ENCODE data around the gene KCTD7.

- no peak for TF ChIP-seq CTCF (IDR thresholded peaks at IDR 0.05)
- no peak for TF ChIP-seq POLR2A (IDR thresholded peaks at IDR 0.05)
Measured at GRCh38 chr7:66627151-66627681, 1.5 kb upstream of the KCTD7 start.
